ENCODE data around the gene VPS36. TPM values are rescaled to one million over a fixed set of nuclear protein-coding genes. Genes with fewer than 3 reads are reported as not detected.

VPS36 gene
- total and polyA plus RNA-seq, 9 of the 15 experiments (the other 6 are each of a cell fraction or from before 2014, with no cell fraction given) = 8.4 to 30.6 (median 23.7) TPM

- no peak for TF ChIP-seq ZNF609 (CRISPR knock-in tag; IDR thresholded peaks at IDR 0.05; ENCODE audit: borderline replicate concordance)
Measured at GRCh38 chr13:52393572-52394357, 56.7 kb downstream of the VPS36 start (continued).

- ATAC-seq (no peak), FAIRE-seq (no peak), DNase-seq (ENCODE audit: extremely low read depth in 1 of 4, low spot score in 3 of 4) (no peak)
- no peak overlapping the region for H3K4me3 ChIP-seq
- POLR2A ChIA-PET = no interaction called here
- H3K9me1 ChIP-seq (ENCODE audit: control insufficient read depth, insufficient read depth, low read length) = no peaks in the 10 kb centered on the region
- no peak overlapping the region for H2AFZ ChIP-seq (ENCODE audit: low read depth, low read length)
- in situ Hi-C loops (cut with MboI) (no loop called here), intact Hi-C loops (cut with micrococcal nuclease) (no loop called here)
- no peaks in the 10 kb centered on the region for H3K36me3 ChIP-seq (ENCODE audit: control insufficient read depth, insufficient read depth, low read length)
- no peaks in the 10 kb centered on the region for H3K79me2 ChIP-seq (ENCODE audit: control insufficient read depth, insufficient read depth, low read length)
- no peak overlapping the region for H3K27ac ChIP-seq (ENCODE audit: extremely low read depth, low read depth, low read length)
- CTCF ChIA-PET (ENCODE audit: low intra/inter-chr PET ratio) = no interaction called here
- H3K4me1 ChIP-seq (replicated peaks in 1 of 2; ENCODE audit: control insufficient read depth in 2 of 2, insufficient read depth in 2 of 2, low read length in 2 of 2) = no peaks in the 10 kb centered on the region
- H4K20me1 ChIP-seq (replicated peaks; ENCODE audit: control insufficient read depth, insufficient read depth, low read length) = no peaks in the 10 kb centered on the region
- no TSS peak for BruUV-seq (replicated peaks)
- H3K9me3 ChIP-seq (replicated peaks; ENCODE audit: control insufficient read depth, insufficient read depth, low read depth, low read length) = no peaks in the 10 kb centered on the region
- peaks cover 7 to 13% of the 10 kb centered on the region in 2 experiments; a peak in 3 of 5 replicates for H3K27me3 ChIP-seq (ENCODE audit: control insufficient read depth in 2 of 2, insufficient read depth in 2 of 2, low read length in 2 of 2)
- no peak overlapping the region for H3K4me2 ChIP-seq (ENCODE audit: insufficient read depth, low read length)
- TF ChIP-seq FOXA3 (CRISPR knock-in tag; conservative IDR thresholded peaks at IDR 0.05 in 1 of 2, IDR thresholded peaks at IDR 0.05 in 1 of 2) (no peak), SMARCB1 (IDR thresholded peaks at IDR 0.05; ENCODE audit: insufficient read length, low read depth) (no peak), CTBP1 (IDR thresholded peaks at IDR 0.05; ENCODE audit: borderline replicate concordance) (no peak), ETS2 (tag; IDR thresholded peaks at IDR 0.05; ENCODE audit: borderline replicate concordance, poor library complexity, severe bottlenecking) (no peak), ZNF134 (CRISPR knock-in tag; conservative IDR thresholded peaks at IDR 0.05) (no peak), FOXJ2 (tag; IDR thresholded peaks at IDR 0.05) (no peak), SIRT6 (IDR thresholded peaks at IDR 0.05; ENCODE audit: low read depth, low read length) (no peak), TGIF2 (CRISPR knock-in tag; IDR thresholded peaks at IDR 0.05) (no peak), KDM1A (IDR thresholded peaks at IDR 0.05) (no peak), AFF1 (IDR thresholded peaks at IDR 0.05; ENCODE audit: low read depth in 1 of 2, partially characterized antibody in 2 of 2) (no peak), BRD9 (IDR thresholded peaks at IDR 0.05; ENCODE audit: low read depth, partially characterized antibody) (no peak)
- H3K9ac ChIP-seq (ENCODE audit: insufficient read depth in 1 of 2, low read depth in 2 of 2, low read length in 2 of 2) = no peak overlapping the region
Measured at GRCh38 chr13:52387721-52388120, 62.7 kb downstream of the VPS36 start.
